GM13977 (cell line): Measurements from ENCODE around the gene LRIG3.

Experiments
- DNase-seq: peaks from one replicate; pipeline ENCODE4 v3.0.0; 2012; ENCODE audit warnings: low spot score
- in situ Hi-C: fragments of 300-500 bp; cut with MboI; formaldehyde crosslinking; loops from one replicate; pipeline ENCODE4 v1.12.0; 2022; ENCODE audit warnings: low sequenced_read_pairs, low pct_unique_long_range_greater_than_20kb, mixed read lengths, inconsistent platforms; ENCODE audit not compliant: unreplicated experiment
- TF ChIP-seq, protein P1 (sequence below): IDR thresholded peaks from 2 replicates; pipeline ENCODE4 v1.5.1; 2012; ENCODE audit warnings: mild to moderate bottlenecking, control low read depth; ENCODE audit not compliant: insufficient read depth; ENCODE audit errors: extremely low read depth, missing control alignments

Gene LRIG3

DNA sequence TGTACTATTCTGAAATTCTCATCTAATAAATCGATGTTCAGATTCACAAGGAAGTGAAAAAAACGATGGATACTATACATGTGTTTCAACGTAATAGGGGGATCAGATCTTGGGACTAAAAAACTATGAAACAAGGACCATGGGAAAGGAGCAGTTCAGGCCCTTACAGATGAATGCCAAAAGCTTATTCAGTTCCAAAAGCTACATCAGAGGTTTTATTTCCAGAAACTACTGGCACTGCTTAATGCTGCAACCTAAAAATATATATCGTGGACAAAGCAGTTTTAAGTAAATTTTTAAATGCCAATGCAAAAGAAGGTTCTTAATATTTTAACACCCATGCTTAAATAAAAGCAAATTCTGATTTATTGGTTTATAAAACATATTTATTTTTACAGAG is 38.5 kb downstream of the LRIG3 start:
- TF ChIP-seq, protein P1, sequence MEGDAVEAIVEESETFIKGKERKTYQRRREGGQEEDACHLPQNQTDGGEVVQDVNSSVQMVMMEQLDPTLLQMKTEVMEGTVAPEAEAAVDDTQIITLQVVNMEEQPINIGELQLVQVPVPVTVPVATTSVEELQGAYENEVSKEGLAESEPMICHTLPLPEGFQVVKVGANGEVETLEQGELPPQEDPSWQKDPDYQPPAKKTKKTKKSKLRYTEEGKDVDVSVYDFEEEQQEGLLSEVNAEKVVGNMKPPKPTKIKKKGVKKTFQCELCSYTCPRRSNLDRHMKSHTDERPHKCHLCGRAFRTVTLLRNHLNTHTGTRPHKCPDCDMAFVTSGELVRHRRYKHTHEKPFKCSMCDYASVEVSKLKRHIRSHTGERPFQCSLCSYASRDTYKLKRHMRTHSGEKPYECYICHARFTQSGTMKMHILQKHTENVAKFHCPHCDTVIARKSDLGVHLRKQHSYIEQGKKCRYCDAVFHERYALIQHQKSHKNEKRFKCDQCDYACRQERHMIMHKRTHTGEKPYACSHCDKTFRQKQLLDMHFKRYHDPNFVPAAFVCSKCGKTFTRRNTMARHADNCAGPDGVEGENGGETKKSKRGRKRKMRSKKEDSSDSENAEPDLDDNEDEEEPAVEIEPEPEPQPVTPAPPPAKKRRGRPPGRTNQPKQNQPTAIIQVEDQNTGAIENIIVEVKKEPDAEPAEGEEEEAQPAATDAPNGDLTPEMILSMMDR = no peak
- no peak for DNase-seq
- in situ Hi-C loops = no loop called here

DNA sequence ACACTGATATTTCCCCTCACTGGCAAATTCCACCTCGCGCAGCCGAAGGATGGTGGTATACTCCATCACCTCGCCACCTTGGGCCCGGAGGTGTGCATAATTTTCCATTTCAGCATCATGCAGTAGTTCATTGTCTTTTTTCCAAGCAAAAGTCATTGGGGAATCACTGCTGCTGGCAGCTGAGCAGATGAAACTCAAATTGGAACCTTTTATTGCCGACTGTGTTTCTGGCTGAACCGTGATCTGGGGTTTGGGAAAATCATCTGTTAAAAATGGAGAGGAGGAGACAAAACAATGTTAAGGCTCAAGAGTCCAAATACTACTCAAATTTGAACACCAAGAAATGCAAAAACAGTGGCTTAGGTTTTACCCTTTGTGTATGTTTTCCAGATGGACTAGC is 39.7 kb downstream of the LRIG3 start:
- DNase-seq = no peak
- TF ChIP-seq, protein P1 = no peak
- in situ Hi-C loops = no loop called here

DNA sequence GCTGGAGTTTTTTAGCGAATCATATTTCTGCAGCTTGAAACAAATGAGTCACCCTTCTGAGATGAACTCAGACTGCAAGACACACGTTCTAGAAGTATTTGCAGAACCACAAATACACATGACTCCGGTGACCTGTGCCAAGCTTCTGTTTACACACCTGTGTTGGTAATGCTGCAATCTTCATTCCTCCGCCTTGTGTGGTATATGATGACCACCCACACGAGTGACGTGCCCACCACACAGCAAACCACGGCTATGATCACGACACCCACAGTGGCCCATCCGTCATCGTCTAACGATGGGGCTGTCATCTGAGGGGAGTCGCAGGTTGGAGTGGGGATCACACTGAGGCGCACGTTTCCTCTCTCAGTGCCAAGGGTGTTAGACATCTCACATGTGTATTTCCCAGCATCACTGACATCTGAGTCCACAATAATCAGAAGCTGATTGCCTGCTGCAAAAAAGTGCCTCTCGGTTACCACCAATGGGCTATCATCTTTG is 43.0 kb downstream of the LRIG3 start:
- in situ Hi-C loops = no loop called here
- DNase-seq = no peak
- TF ChIP-seq, protein P1 = no peak

DNA sequence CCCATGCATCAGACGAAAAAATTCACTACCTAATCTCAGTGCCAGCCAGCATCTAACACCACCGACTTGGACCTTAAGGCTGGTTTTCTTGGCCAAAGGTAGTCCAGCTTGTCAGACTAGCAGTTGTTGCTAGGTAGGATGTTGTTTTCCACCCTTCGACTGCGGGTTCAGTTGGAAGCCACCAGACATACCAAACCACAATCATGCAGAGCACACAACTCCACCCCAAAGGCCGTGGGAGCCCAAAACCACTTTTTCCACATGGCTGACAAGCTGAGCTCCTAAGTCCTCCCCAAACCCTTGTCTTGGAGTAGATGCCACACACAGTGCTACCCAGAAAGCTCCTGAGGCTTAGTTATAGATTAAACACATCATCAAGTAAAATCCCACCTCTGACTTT is 46.8 kb downstream of the LRIG3 start:
- DNase-seq = no peak
- TF ChIP-seq, protein P1 = no peak
- in situ Hi-C loops = no loop called here

DNA sequence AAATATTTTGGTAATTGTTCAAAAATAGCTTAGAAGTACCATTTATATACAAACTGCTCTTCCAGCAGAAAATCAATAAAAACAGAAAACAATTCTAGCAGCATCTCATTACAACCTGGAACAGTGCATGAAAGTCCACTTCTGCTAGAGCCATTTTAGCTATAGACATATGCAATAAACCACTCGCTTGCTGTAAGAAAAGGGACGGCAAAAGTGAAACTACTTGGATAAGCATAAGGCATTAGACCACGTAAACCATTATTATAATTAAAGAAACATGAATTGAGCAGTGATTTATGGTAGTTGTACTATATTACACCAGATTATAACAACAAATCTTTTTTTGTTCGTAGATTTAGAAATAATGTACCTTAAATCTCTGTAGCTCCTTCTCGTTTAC is 48.7 kb downstream of the LRIG3 start:
- DNase-seq = no peak
- TF ChIP-seq, protein P1 = no peak
- in situ Hi-C loops = no loop called here

DNA sequence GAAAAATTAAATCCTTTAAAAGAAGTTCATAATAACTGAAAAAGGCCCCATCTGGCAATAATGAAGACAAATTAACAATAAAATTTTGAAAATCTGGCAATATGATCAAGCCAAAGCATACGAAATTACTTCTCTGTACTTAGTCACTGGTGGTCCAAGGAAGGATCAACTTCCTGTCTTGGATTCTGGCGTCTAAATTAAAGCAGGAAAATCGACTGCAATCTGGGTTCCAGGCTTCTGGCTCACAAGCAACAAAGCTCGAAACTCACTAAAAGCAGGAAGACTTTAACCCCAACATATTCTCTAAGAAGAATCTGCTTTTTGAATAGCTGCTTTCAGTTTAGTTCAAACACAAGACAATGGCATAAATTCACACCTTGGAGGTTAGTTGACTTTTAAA is 49.7 kb downstream of the LRIG3 start:
- TF ChIP-seq, protein P1 = no peak
- DNase-seq = no peak
- in situ Hi-C loops = no loop called here

DNA sequence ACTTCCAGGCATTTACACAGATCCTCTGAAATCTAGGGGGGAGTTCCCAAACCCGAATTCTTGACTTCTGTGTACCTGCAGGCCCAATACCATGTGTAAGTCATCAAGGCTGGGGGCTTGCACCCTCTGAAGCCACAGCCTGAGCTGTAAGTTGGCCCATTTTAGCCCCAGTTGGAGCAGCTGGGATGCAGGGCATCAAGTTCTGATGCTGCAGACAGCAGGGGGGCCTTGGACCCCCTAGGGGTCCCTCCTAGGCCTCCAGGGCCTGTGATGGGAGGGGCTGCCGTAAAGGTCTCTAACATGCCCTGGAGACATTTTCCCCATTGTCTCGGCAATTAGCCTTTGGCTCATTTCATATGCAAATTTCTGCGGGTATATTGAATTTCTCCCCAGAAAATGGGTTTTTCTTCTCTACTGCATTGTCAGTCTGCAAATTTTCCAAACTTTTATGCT is 59.5 kb downstream of the LRIG3 start:
- DNase-seq = no peak
- TF ChIP-seq, protein P1 = no peak
- in situ Hi-C loops = no loop called here
